NCI-H1048 (cell line): ENCODE results near the gene CASP6.

Experiments used
- DNase-seq: peaks from one replicate; lab custom pipeline; 2025; lab: John Stamatoyannopoulos, UW

Gene CASP6

GRCh38 chr4:109702950-109703663 lies at the start of gene CASP6:
Gene CASP6 (minus strand): TSS chr4:109703445. CDS start chr4:109703395, 50 bp downstream.
- DNase-seq = peak; percentile 63

- no peak for DNase-seq
Measured at GRCh38 chr4:109752525-109752924, 49.3 kb upstream of the CASP6 start.

GRCh38 chr4:109751852-109752251 lies 48.6 kb upstream of the CASP6 start:
- DNase-seq = no peak

GRCh38 chr4:109750652-109751244 lies 47.5 kb upstream of the CASP6 start:
- no peak for DNase-seq

- no peak for DNase-seq
Measured at GRCh38 chr4:109749388-109750082, 46.3 kb upstream of the CASP6 start.

GRCh38 chr4:109748114-109748513 lies 44.9 kb upstream of the CASP6 start:
- no peak for DNase-seq

GRCh38 chr4:109746728-109747127 lies 43.5 kb upstream of the CASP6 start:
- DNase-seq = no peak

- DNase-seq = no peak
Measured at GRCh38 chr4:109745830-109746229, 42.6 kb upstream of the CASP6 start.

- DNase-seq = no peak
Measured at GRCh38 chr4:109739547-109739946, 36.3 kb upstream of the CASP6 start.

GRCh38 chr4:109738104-109738872 lies 35.0 kb upstream of the CASP6 start:
- DNase-seq = no peak

GRCh38 chr4:109735566-109736365 lies 32.5 kb upstream of the CASP6 start:
- no peak for DNase-seq

- DNase-seq = no peak
Measured at GRCh38 chr4:109733728-109734127, 30.5 kb upstream of the CASP6 start.

- DNase-seq = no peak
Measured at GRCh38 chr4:109730619-109731545, 27.6 kb upstream of the CASP6 start.

GRCh38 chr4:109729718-109730618 lies 26.7 kb upstream of the CASP6 start, which contains the start of gene PLA2G12A:
Gene PLA2G12A (minus strand): TSS chr4:109730070. CDS start chr4:109729809, 261 bp downstream.
- peak; percentile 82 for DNase-seq

- DNase-seq = no peak
Measured at GRCh38 chr4:109729117-109729717, 26.0 kb upstream of the CASP6 start.

- DNase-seq = no peak
Measured at GRCh38 chr4:109728385-109728784, 25.1 kb upstream of the CASP6 start.

- no peak for DNase-seq
Measured at GRCh38 chr4:109723110-109723509, 19.9 kb upstream of the CASP6 start.

GRCh38 chr4:109722357-109722756 lies 19.1 kb upstream of the CASP6 start:
- DNase-seq = no peak

- DNase-seq = no peak
Measured at GRCh38 chr4:109721033-109721432, 17.8 kb upstream of the CASP6 start.
